A549 (cell line): ENCODE measurements around the gene SLC16A14.

Source experiments
- CTCF ChIP-seq: fragments of >200 bp; sonication (Bioruptor Twin); formaldehyde crosslinking; IDR thresholded peaks from 3 replicates; pipeline ENCODE4 v1.5.1; 2016
- EHF ChIP-seq: fragments of 250-450 bp; sonication (Bioruptor Pico); IDR thresholded peaks from 2 replicates; pipeline ENCODE4 v1.5.0; 2020; ENCODE audit warnings: mild to moderate bottlenecking
- EHMT2 ChIP-seq: fragments of 200-600 bp; sonication (generic); IDR thresholded peaks from 2 replicates; pipeline ENCODE4 v1.6.1; 2016; ENCODE audit warnings: antibody characterized with exemption, low read depth, mild to moderate bottlenecking, moderate library complexity
- MAX ChIP-seq: IDR thresholded peaks from 2 replicates; pipeline ENCODE4 v1.6.1; 2012
- POLR2A ChIP-seq: IDR thresholded peaks from 2 replicates; pipeline ENCODE4 v1.6.1; 2012; ENCODE audit warnings: mild to moderate bottlenecking, low read length
- ZC3H11A ChIP-seq: fragments of 450-650 bp; IDR thresholded peaks from 2 replicates; pipeline ENCODE4 v1.6.1; 2014; ENCODE audit warnings: antibody characterized with exemption, mild to moderate bottlenecking
- ZNF302 ChIP-seq: fragments of 250-450 bp; sonication (Bioruptor Pico); IDR thresholded peaks from 2 replicates; pipeline ENCODE4 v1.9.0; 2021; ENCODE audit warnings: inconsistent platforms, mild to moderate bottlenecking, moderate library complexity

- TF ChIP-seq EHF (CRISPR knock-in tag) (no peak), POLR2A (no peak), ZNF302 (CRISPR knock-in tag) (no peak), CTCF (no peak), MAX (no peak), EHMT2 (no peak), ZC3H11A (no peak)
Measured at GRCh38 chr2:230010501-230010900, 58.2 kb downstream of the SLC16A14 start.
